GM12875 (cell line): Measurements from ENCODE around the gene MDFIC.

ENCODE experiments used
- H3K4me3 ChIP-seq: one replicate; pipeline ENCODE4 v1.5.1; 2011; ENCODE audit warnings: low read depth, low read length, control low read depth
- CTCF ChIP-seq: IDR thresholded peaks from 2 replicates; pipeline ENCODE4 v1.5.1; 2011; ENCODE audit warnings: low read depth, mild to moderate bottlenecking, control low read depth, inconsistent platforms, low read length, moderate library complexity, borderline replicate concordance; ENCODE audit not compliant: insufficient read depth

MDFIC gene

GRCh38 chr7:115005251-115005650, 83.4 kb downstream of the MDFIC start:
- no peak for TF ChIP-seq CTCF
- H3K4me3 ChIP-seq, result no peak overlapping the region

GRCh38 chr7:115005953-115006352, 84.1 kb downstream of the MDFIC start:
- TF ChIP-seq CTCF, result no peak
- H3K4me3 ChIP-seq, result no peak overlapping the region

- no peak overlapping the region for H3K4me3 ChIP-seq
- TF ChIP-seq CTCF, result no peak
Observed at GRCh38 chr7:115007751-115008150, 85.9 kb downstream of the MDFIC start.

GRCh38 chr7:115008465-115009114, 86.7 kb downstream of the MDFIC start:
- no peak overlapping the region for H3K4me3 ChIP-seq
- TF ChIP-seq CTCF, result no peak

GRCh38 chr7:115009139-115009538, 87.2 kb downstream of the MDFIC start:
- no peak for TF ChIP-seq CTCF
- no peak overlapping the region for H3K4me3 ChIP-seq

- TF ChIP-seq CTCF, result no peak
- H3K4me3 ChIP-seq, result no peak overlapping the region
Observed at GRCh38 chr7:115009736-115010440, 88.0 kb downstream of the MDFIC start.

- no peak overlapping the region for H3K4me3 ChIP-seq
- no peak for TF ChIP-seq CTCF
Observed at GRCh38 chr7:115010441-115010820, 88.5 kb downstream of the MDFIC start.
